A673 (cell line): Measurements from ENCODE around the gene PACRG. TPM values are rescaled to one million over a fixed set of nuclear protein-coding genes. Genes with fewer than 3 reads are reported as not detected.

Experiments
- BruUV-seq: library from RNA; stranded (reverse); fragments of 400-500 nt; replicated peaks from 2 replicates; lab custom pipeline; 2021; lab: Mats Ljungman, UMichigan
- CTCF ChIA-PET: fragments of 300-600 bp; sonication (Branson Sonifier 250); formaldehyde crosslinking; loops from one replicate; lab custom pipeline; 2022; ENCODE audit warnings: antibody characterized with exemption; lab: Charles Lee
- POLR2A ChIA-PET: fragments of 300-600 bp; sonication (Branson Sonifier 250); formaldehyde crosslinking; loops from one replicate; lab custom pipeline; 2022; ENCODE audit warnings: antibody characterized with exemption; ENCODE audit not compliant: low non-redundant PET; lab: Charles Lee
- DNase-seq: peaks from one replicate; pipeline ENCODE4 v3.0.0-alpha.2; 2015; ENCODE audit warnings: low spot score
- H3K27ac ChIP-seq: fragments of 200-600 bp; sonication (generic); 2 replicates; pipeline ENCODE4 v1.5.1; 2016; ENCODE audit warnings: mixed run types, low read depth, mild to moderate bottlenecking, mixed read lengths, antibody characterized with exemption, low read length; ENCODE audit not compliant: poor library complexity, severe bottlenecking
- H3K27me3 ChIP-seq: fragments of 200-600 bp; sonication (generic); replicated peaks from 2 replicates; pipeline ENCODE4 v1.6.1; 2017; ENCODE audit warnings: mixed run types, low read depth, mild to moderate bottlenecking, mixed read lengths, antibody characterized with exemption, low read length; ENCODE audit not compliant: insufficient read depth, poor library complexity
- H3K36me3 ChIP-seq: fragments of 200-600 bp; sonication (generic); 2 replicates; pipeline ENCODE4 v1.6.1; 2016; ENCODE audit warnings: mixed run types, mild to moderate bottlenecking, mixed read lengths, antibody characterized with exemption, low read length; ENCODE audit not compliant: insufficient read depth, poor library complexity, severe bottlenecking
- H3K4me1 ChIP-seq: fragments of 200-600 bp; sonication (generic); 2 replicates; pipeline ENCODE4 v1.6.1; 2017; ENCODE audit warnings: mixed run types, mild to moderate bottlenecking, mixed read lengths, antibody characterized with exemption, low read length; ENCODE audit not compliant: insufficient read depth, poor library complexity, severe bottlenecking
- H3K4me3 ChIP-seq: fragments of 200-600 bp; sonication (generic); 2 replicates; pipeline ENCODE4 v1.5.1; 2016; ENCODE audit warnings: low read depth, mixed run types, mild to moderate bottlenecking, mixed read lengths, low read length; ENCODE audit not compliant: poor library complexity, severe bottlenecking
- H3K9me3 ChIP-seq: fragments of 200-600 bp; sonication (generic); 2 replicates; pipeline ENCODE4 v1.6.1; 2016; ENCODE audit warnings: mixed run types, low read depth, mild to moderate bottlenecking, mixed read lengths, antibody characterized with exemption, low read length; ENCODE audit not compliant: poor library complexity, severe bottlenecking
- CTCF ChIP-seq: fragments of 300-800, 200-600 bp; sonication (generic); conservative IDR thresholded peaks from 2 replicates; pipeline ENCODE4 v1.5.1; 2017; ENCODE audit warnings: low read depth, mild to moderate bottlenecking, antibody characterized with exemption, low read length, moderate library complexity, mixed read lengths
- EZH2 ChIP-seq: fragments of 200-600 bp; sonication (generic); IDR thresholded peaks from 2 replicates; pipeline ENCODE4 v1.6.1; 2017; ENCODE audit warnings: borderline replicate concordance, low read depth, mild to moderate bottlenecking, mixed read lengths, antibody characterized with exemption, low read length; ENCODE audit not compliant: poor library complexity, severe bottlenecking
- intact Hi-C: fragments of 100-400 bp; cut with micrococcal nuclease; formaldehyde crosslinking; loops from one replicate; pipeline ENCODE4 v1.10.0; 2022; ENCODE audit not compliant: unreplicated experiment
- total RNA-seq: library from RNA; stranded (reverse); gene quantifications from 2 replicates; pipeline ENCODE4 v1.2.3, GENCODE V29; 2021

PACRG gene
- total RNA-seq, 1 experiment from 2014 or later: not detected

GRCh38 chr6:163169521-163169920 is 441.7 kb downstream of the PACRG start:
- Histone ChIP-seq H3K4me1 (no peaks in the 10 kb centered on the region), H3K27me3 (no peaks in the 10 kb centered on the region), H3K36me3 (no peaks in the 10 kb centered on the region), H3K27ac (no peak overlapping the region), H3K9me3 (no peaks in the 10 kb centered on the region), H3K4me3 (no peak overlapping the region)
- DNase-seq: no peak
- TF ChIP-seq CTCF (no peak), EZH2 (no peak)
- ChIA-PET CTCF (interaction anchor here (0.6 kb wide), 1 partner anchor 80 kb away, joined by 5 read pairs; no protein-coding TSS in a partner anchor), POLR2A (no interaction called here)
- intact Hi-C loops: no loop called here
- no TSS peak for BruUV-seq

DNA sequence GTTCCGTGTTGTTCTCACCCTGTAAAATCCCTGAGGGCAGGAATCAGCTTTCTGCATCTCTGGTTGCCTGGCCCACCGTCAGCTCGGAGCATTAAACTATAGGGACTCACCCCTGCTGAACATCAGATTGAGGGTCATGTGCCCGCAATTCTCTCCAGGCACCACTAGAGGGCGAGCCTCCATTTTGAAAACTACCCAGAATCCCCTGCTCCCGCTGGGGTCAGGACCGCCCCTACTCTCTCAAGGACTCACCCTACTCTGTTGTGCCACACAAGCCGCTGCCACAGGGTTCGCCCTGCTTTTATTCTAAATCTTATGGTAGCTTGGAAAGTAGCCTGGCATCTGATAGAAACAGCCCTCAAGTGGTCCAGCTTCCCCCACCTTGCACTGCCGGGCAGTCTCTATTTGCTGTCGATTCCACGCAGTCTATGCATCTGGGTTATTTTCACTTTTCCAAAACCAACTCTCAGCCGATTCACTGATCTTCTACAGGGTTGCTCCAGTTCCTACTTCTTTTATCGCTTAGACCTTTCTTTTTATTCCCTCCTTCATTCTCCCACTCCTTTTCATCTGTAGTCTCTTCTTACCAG is 442.6 kb downstream of the PACRG start:
- BruUV-seq: no TSS peak
- ChIA-PET CTCF (interaction anchor here (0.6 kb wide), 2 partner anchors 79 to 105 kb away, joined by 3 to 5 read pairs; no protein-coding TSS in a partner anchor), POLR2A (no interaction called here)
- intact Hi-C loops: loop anchor here (10.0 kb wide), 1 partner anchor 784 kb away; no protein-coding TSS in a partner anchor
- Histone ChIP-seq H3K27ac (no peak overlapping the region), H3K4me1 (no peaks in the 10 kb centered on the region), H3K4me3 (no peak overlapping the region), H3K27me3 (no peaks in the 10 kb centered on the region), H3K9me3 (no peaks in the 10 kb centered on the region), H3K36me3 (no peaks in the 10 kb centered on the region)
- DNase-seq: peak; percentile 53
- no peak for TF ChIP-seq EZH2
- TF ChIP-seq CTCF: peak; percentile 85

GRCh38 chr6:163173741-163174140 is 446.0 kb downstream of the PACRG start:
- intact Hi-C loops: loop anchor here (10.0 kb wide), 1 partner anchor 781 kb away; no protein-coding TSS in a partner anchor
- Histone ChIP-seq H3K9me3 (no peaks in the 10 kb centered on the region), H3K4me1 (no peaks in the 10 kb centered on the region), H3K27me3 (no peaks in the 10 kb centered on the region), H3K36me3 (no peaks in the 10 kb centered on the region), H3K27ac (no peak overlapping the region), H3K4me3 (no peak overlapping the region)
- TF ChIP-seq EZH2 (no peak), CTCF (no peak)
- no TSS peak for BruUV-seq
- ChIA-PET POLR2A (no interaction called here), CTCF (no interaction called here)
- no peak for DNase-seq
